Psoas muscle (tissue), 8 donors: ENCODE measurements around the gene SMARCA2. TPM values are rescaled to one million over a fixed set of nuclear protein-coding genes. Genes with fewer than 3 reads are reported as not detected.

ENCODE experiments used
- ATAC-seq, 4 donors: fragments of 200-7000 bp; cut with Tn5 transposase; one replicate each; pipeline ENCODE4 v1.9.1; 2020; ENCODE audit warnings: moderate library complexity in 3 of 4, mild to moderate bottlenecking in 2 of 4
- DNase-seq, 2 donors: peaks; one replicate each; pipeline ENCODE4 v3.0.0-alpha.2; 2020
- H3K27ac ChIP-seq: fragments of 200-600 bp; one replicate; pipeline ENCODE4 v1.8.0; 2022
- H3K27me3 ChIP-seq, 3 donors: fragments of 200-600 bp in 1 of 3; one replicate each; pipeline versions ENCODE4 v1.6.1 to v1.8.0; 2013 to 2022; ENCODE audit warnings: low read length in 2 of 3, mild to moderate bottlenecking in 2 of 3, moderate library complexity in 1 of 3; ENCODE audit not compliant: insufficient read depth in 3 of 3
- H3K36me3 ChIP-seq, 2 donors: fragments of 200-600 bp in 1 of 2; one replicate each; pipeline versions ENCODE4 v1.6.1 to v1.8.0; 2013 to 2022; ENCODE audit warnings: low read depth in 1 of 2, mild to moderate bottlenecking in 1 of 2, moderate library complexity in 1 of 2; ENCODE audit not compliant: insufficient read depth in 1 of 2
- H3K4me1 ChIP-seq: fragments of 200-600 bp; one replicate; pipeline ENCODE4 v1.8.0; 2022
- H3K4me3 ChIP-seq: fragments of 200-600 bp; one replicate; pipeline ENCODE4 v1.8.0; 2022; ENCODE audit warnings: mild to moderate bottlenecking
- H3K9me3 ChIP-seq: fragments of 200-600 bp; one replicate; pipeline ENCODE4 v1.8.0; 2022
- WGBS, 3 donors: extraction: QIAGEN DNeasy Blood & Tissue Kit; methylation state at CpG; one replicate each; pipeline versions ENCODE4 v1.1.6 to v1.1.7; 2013; 5-methylcytosine and 5-hydroxymethylcytosine counted together
- intact Hi-C, 2 donors: fragments of 100-400 bp; cut with DNase I; formaldehyde crosslinking; loops; one replicate each; pipeline versions ENCODE4 v1.11.0 to v1.14.2; 2022
- polyA plus RNA-seq, 3 donors: library from polyadenylated mRNA; stranded (reverse); fragments of 200-250 nt; gene quantifications; one replicate each; pipeline ENCODE4 v1.2.3, GENCODE V29; 2013
- total RNA-seq, 4 donors: library from RNA; stranded (reverse); fragmentation: NEBNext Ultra II Directional in 2 of 4; extraction: Animal tissue kit (Norgen Biotek cat#: 25700) in 2 of 4; gene quantifications; one replicate each; pipeline versions ENCODE4 v1.2.1 to v1.2.4, GENCODE V29; 2021 to 2023
- TF ChIP-seq, protein P1 (sequence below): fragments of 200-600 bp; IDR thresholded peaks from one replicate; pipeline ENCODE4 v1.8.0; 2022; ENCODE audit warnings: antibody characterized with exemption
- donor health status: healthy with polysubstance abuse.
- donor health status: DM: no; HTN: no; CAD: no; lungs with moderate emphysema.
- donor health status: Bipolar disorder and iron deficiency.
- donor health status: healthy.
- donor health status: DM: yes; HTN: yes; CAD: no.
- donor health status: DM: no; HTN: no; CAD: no.
- donor health status: DM: no; HTN: no; CAD: no.
- donor health status: DM: yes; HTN: yes; CAD: no.

The SMARCA2 gene
- total and polyA plus RNA-seq, 7 donors, result 13.8 to 97.2 (median 64.6) TPM

DNA sequence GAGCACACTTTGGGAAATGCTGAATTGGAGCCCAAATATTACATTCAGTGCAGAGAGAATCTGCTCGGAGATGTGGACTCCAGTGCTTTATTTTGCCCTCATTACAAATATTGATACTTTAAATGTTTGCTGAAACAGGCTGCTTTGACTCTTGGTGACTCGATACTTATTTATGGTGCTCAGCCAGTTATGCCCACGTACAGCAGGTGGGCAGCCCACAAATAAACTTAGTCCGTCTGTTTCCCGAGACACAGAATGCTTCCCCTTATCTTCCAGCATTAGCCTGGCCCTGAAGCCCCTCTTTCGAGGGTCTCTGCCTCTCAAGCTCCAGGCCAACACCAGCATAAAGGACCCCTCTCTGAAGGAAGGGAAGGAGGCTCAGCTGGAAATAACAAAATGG, 158.7 kb downstream of the SMARCA2 start:
- Histone ChIP-seq H3K9me3 (no peaks in the 10 kb centered on the region), H3K27ac (no peak overlapping the region), H3K4me3 (no peak overlapping the region), H3K36me3 (peaks cover 0 to 25% of the 10 kb centered on the region in 2 donors), H3K4me1 (peaks cover 8% of the 10 kb centered on the region), H3K27me3 (no peaks in the 10 kb centered on the region)
- intact Hi-C loops, result no loop called here
- DNase-seq (no peak), ATAC-seq (no peak)
- WGBS, 3 donors, result 61 to 83% (median 62%) methylated on average over 6 of the region's 6 CpGs
- TF ChIP-seq, protein P1, sequence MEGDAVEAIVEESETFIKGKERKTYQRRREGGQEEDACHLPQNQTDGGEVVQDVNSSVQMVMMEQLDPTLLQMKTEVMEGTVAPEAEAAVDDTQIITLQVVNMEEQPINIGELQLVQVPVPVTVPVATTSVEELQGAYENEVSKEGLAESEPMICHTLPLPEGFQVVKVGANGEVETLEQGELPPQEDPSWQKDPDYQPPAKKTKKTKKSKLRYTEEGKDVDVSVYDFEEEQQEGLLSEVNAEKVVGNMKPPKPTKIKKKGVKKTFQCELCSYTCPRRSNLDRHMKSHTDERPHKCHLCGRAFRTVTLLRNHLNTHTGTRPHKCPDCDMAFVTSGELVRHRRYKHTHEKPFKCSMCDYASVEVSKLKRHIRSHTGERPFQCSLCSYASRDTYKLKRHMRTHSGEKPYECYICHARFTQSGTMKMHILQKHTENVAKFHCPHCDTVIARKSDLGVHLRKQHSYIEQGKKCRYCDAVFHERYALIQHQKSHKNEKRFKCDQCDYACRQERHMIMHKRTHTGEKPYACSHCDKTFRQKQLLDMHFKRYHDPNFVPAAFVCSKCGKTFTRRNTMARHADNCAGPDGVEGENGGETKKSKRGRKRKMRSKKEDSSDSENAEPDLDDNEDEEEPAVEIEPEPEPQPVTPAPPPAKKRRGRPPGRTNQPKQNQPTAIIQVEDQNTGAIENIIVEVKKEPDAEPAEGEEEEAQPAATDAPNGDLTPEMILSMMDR, result no peak

DNA sequence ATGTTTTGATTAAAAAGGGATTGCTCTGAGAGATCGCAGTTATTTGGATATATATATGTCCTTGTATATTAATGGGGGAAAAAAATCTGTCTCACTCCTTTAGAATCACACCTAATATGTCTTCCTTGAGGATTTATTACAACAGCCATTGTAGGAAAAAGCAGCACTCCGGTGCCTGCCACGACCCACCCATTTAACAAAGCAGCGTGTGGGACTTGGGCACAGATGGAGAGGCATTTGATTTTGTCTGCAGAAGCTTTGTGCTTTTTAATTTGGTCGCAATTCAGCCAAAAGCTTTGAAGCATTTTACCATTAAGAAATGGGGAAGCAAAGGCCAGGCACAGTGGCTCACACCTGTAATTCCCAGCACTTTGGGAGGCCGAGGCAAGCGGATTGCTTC, 159.2 kb downstream of the SMARCA2 start:
- Histone ChIP-seq H3K9me3 (no peaks in the 10 kb centered on the region), H3K27ac (no peak overlapping the region), H3K4me1 (peaks cover 13% of the 10 kb centered on the region), H3K27me3 (no peaks in the 10 kb centered on the region), H3K4me3 (no peak overlapping the region), H3K36me3 (peaks cover 0 to 22% of the 10 kb centered on the region in 2 donors)
- no peak for ATAC-seq
- TF ChIP-seq, protein P1, result no peak
- no peak for DNase-seq
- intact Hi-C loops, result no loop called here
- 92 to 96% (median 93%) methylated on average over 7 of the region's 7 CpGs for WGBS, 3 donors

DNA sequence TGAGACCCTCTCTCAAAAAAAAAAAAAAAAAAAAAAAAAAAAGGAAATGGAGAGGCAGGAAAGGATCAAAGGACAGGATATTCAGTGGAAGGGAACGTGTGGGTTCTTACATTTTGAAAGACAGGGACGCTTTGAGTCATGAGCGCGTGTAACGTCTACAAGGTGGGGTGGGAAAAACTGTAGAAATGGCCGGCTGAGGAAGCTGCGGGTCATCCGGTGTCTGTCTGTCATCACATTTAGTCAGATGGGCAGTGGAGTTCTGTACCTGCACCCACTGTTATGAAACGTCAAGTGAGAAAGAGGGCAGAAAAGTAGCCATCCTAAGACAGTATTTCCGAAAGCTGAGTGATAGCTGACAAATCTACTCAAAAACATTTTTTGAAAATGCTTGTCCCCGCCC, 159.8 kb downstream of the SMARCA2 start:
- ATAC-seq (no peak), DNase-seq (no peak)
- Histone ChIP-seq H3K9me3 (no peaks in the 10 kb centered on the region), H3K27ac (no peak overlapping the region), H3K4me3 (no peak overlapping the region), H3K36me3 (peaks cover 0 to 22% of the 10 kb centered on the region in 2 donors), H3K27me3 (no peaks in the 10 kb centered on the region), H3K4me1 (peaks cover 17% of the 10 kb centered on the region)
- intact Hi-C loops, result no loop called here
- TF ChIP-seq, protein P1, result no peak
- WGBS, 3 donors, result 77 to 83% (median 81%) methylated on average over 11 of the region's 11 CpGs

DNA sequence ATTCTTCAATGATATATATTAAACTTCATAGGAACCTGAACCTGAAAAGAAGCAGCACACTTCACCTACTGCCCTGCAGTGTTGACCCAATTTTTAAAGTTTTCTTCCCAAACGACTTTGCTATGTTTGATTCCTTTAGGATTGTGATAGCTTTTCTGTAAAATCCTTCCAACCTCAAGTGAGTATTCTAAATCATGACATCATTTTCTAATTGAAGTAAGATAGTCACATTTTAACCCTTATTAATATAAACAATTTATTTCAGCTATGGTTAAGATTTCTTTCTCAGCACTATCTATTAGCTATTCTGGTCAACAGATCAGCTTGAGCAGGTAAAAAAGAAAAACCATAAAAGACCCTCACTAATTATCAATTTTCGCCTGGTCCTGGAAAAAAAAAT, 162.0 kb downstream of the SMARCA2 start:
- no peaks in the 10 kb centered on the region for H3K27me3 ChIP-seq
- ATAC-seq (no peak), DNase-seq (no peak)
- H3K4me3 ChIP-seq, result no peak overlapping the region
- intact Hi-C loops, result no loop called here
- peaks cover 17% of the 10 kb centered on the region for H3K4me1 ChIP-seq
- TF ChIP-seq, protein P1, result no peak
- no peak overlapping the region for H3K27ac ChIP-seq
- H3K36me3 ChIP-seq, result peaks cover 0 to 14% of the 10 kb centered on the region in 2 donors
- 79 to 86% (median 82%) methylated on average over 2 of the region's 2 CpGs for WGBS, 3 donors
- H3K9me3 ChIP-seq, result no peaks in the 10 kb centered on the region

DNA sequence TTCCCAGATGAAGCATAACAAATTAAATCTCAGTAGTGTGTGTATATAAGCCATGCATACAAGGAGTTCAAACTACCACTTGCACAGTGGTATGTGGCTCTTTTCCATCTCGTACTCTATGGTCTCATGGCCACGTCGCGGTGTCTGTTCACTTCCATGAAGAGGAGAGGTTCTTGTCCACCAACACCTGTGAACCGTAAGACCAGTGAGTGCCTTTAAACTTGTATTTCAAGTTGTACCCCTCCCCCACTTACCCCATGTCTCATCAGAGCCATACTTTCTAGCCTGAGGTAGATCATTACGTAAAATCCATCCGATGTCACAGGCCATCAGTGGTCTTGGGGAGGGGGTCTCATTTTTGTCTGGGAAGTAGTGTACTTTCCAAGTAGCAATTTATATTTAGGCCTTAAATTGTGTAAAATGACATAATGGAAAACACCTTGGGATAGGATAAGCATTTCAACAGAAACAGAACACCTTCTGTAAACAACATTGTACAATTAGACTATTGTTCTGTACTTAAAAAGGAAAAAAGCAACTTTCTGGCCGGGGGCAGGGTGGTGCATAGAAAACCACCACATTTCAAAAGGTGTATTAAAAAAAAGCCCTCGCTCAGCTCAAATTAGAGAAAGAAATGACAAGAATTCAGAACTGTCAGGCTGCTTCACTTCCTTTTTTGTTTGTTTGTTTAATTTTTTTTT, 163.0 kb downstream of the SMARCA2 start:
- WGBS, 3 donors, result 89 to 93% (median 92%) methylated on average over 9 of the region's 9 CpGs
- ATAC-seq, result no peak
- DNase-seq, result no peak
- TF ChIP-seq, protein P1, result no peak
- no peak overlapping the region for H3K4me3 ChIP-seq
- H3K9me3 ChIP-seq, result no peaks in the 10 kb centered on the region
- intact Hi-C loops, result no loop called here
- peaks cover 15% of the 10 kb centered on the region for H3K4me1 ChIP-seq
- H3K36me3 ChIP-seq, result peaks cover 0 to 16% of the 10 kb centered on the region in 2 donors
- H3K27ac ChIP-seq, result no peak overlapping the region
- no peaks in the 10 kb centered on the region for H3K27me3 ChIP-seq
